ENCODE data around the gene SLC25A34.

The SLC25A34 gene

GRCh38 chr1:15770313-15770962 is 34.4 kb downstream of the SLC25A34 start:
- Histone ChIP-seq H3K4me3 (ENCODE audit: insufficient read depth, low read depth, low read length, poor library complexity, severe bottlenecking) (no peak overlapping the region), H3K36me3 (ENCODE audit: control insufficient read depth, insufficient read depth, low read length) (no peaks in the 10 kb centered on the region), H3K9me3 (ENCODE audit: control insufficient read depth, low read length) (no peaks in the 10 kb centered on the region), H3K27me3 (replicated peaks; ENCODE audit: control insufficient read depth, insufficient read depth, low read length, poor library complexity, severe bottlenecking) (peaks cover 6% of the 10 kb centered on the region), H3K27ac (ENCODE audit: insufficient read depth, low read length, poor library complexity, severe bottlenecking) (no peak overlapping the region), H3K4me1 (ENCODE audit: control insufficient read depth, insufficient read depth, low read length, poor library complexity, severe bottlenecking) (no peaks in the 10 kb centered on the region)
- no peak for DNase-seq

- DNase-seq: no peak
- no peaks in the 10 kb centered on the region for H3K4me1 ChIP-seq (ENCODE audit: control insufficient read depth, insufficient read depth, low read length, poor library complexity, severe bottlenecking)
- H3K36me3 ChIP-seq (ENCODE audit: control insufficient read depth, insufficient read depth, low read length): no peaks in the 10 kb centered on the region
- peaks cover 6% of the 10 kb centered on the region for H3K27me3 ChIP-seq (replicated peaks; ENCODE audit: control insufficient read depth, insufficient read depth, low read length, poor library complexity, severe bottlenecking)
- H3K4me3 ChIP-seq (ENCODE audit: insufficient read depth, low read depth, low read length, poor library complexity, severe bottlenecking): no peak overlapping the region
- H3K27ac ChIP-seq (ENCODE audit: insufficient read depth, low read length, poor library complexity, severe bottlenecking): no peak overlapping the region
- no peaks in the 10 kb centered on the region for H3K9me3 ChIP-seq (ENCODE audit: control insufficient read depth, low read length)
These were observed 35.9 kb downstream of the SLC25A34 start for GRCh38 chr1:15771836-15772515.

GRCh38 chr1:15775706-15776105 is 39.6 kb downstream of the SLC25A34 start:
- DNase-seq: no peak
- Histone ChIP-seq H3K27me3 (replicated peaks; ENCODE audit: control insufficient read depth, insufficient read depth, low read length, poor library complexity, severe bottlenecking) (peaks cover 6% of the 10 kb centered on the region), H3K4me1 (ENCODE audit: control insufficient read depth, insufficient read depth, low read length, poor library complexity, severe bottlenecking) (no peaks in the 10 kb centered on the region), H3K4me3 (ENCODE audit: insufficient read depth, low read depth, low read length, poor library complexity, severe bottlenecking) (no peak overlapping the region), H3K27ac (ENCODE audit: insufficient read depth, low read length, poor library complexity, severe bottlenecking) (no peak overlapping the region), H3K36me3 (ENCODE audit: control insufficient read depth, insufficient read depth, low read length) (no peaks in the 10 kb centered on the region), H3K9me3 (ENCODE audit: control insufficient read depth, low read length) (no peaks in the 10 kb centered on the region)

GRCh38 chr1:15777909-15778707 is 42.0 kb downstream of the SLC25A34 start:
- DNase-seq: no peak
- H3K27ac ChIP-seq (ENCODE audit: insufficient read depth, low read length, poor library complexity, severe bottlenecking): no peak overlapping the region
- H3K9me3 ChIP-seq (ENCODE audit: control insufficient read depth, low read length): no peaks in the 10 kb centered on the region
- H3K4me3 ChIP-seq (ENCODE audit: insufficient read depth, low read depth, low read length, poor library complexity, severe bottlenecking): no peak overlapping the region
- no peaks in the 10 kb centered on the region for H3K27me3 ChIP-seq (replicated peaks; ENCODE audit: control insufficient read depth, insufficient read depth, low read length, poor library complexity, severe bottlenecking)
- no peaks in the 10 kb centered on the region for H3K36me3 ChIP-seq (ENCODE audit: control insufficient read depth, insufficient read depth, low read length)
- no peaks in the 10 kb centered on the region for H3K4me1 ChIP-seq (ENCODE audit: control insufficient read depth, insufficient read depth, low read length, poor library complexity, severe bottlenecking)

- DNase-seq: no peak
- H3K27ac ChIP-seq (ENCODE audit: insufficient read depth, low read length, poor library complexity, severe bottlenecking): no peak overlapping the region
- peaks cover 4% of the 10 kb centered on the region for H3K27me3 ChIP-seq (replicated peaks; ENCODE audit: control insufficient read depth, insufficient read depth, low read length, poor library complexity, severe bottlenecking)
- H3K4me3 ChIP-seq (ENCODE audit: insufficient read depth, low read depth, low read length, poor library complexity, severe bottlenecking): no peak overlapping the region
- no peaks in the 10 kb centered on the region for H3K9me3 ChIP-seq (ENCODE audit: control insufficient read depth, low read length)
- no peaks in the 10 kb centered on the region for H3K4me1 ChIP-seq (ENCODE audit: control insufficient read depth, insufficient read depth, low read length, poor library complexity, severe bottlenecking)
- H3K36me3 ChIP-seq (ENCODE audit: control insufficient read depth, insufficient read depth, low read length): no peaks in the 10 kb centered on the region
These were observed 49.6 kb downstream of the SLC25A34 start for GRCh38 chr1:15785683-15786082.

GRCh38 chr1:15786581-15786980 is 50.5 kb downstream of the SLC25A34 start:
- H3K9me3 ChIP-seq (ENCODE audit: control insufficient read depth, low read length): no peaks in the 10 kb centered on the region
- peaks cover 4% of the 10 kb centered on the region for H3K27me3 ChIP-seq (replicated peaks; ENCODE audit: control insufficient read depth, insufficient read depth, low read length, poor library complexity, severe bottlenecking)
- no peaks in the 10 kb centered on the region for H3K4me1 ChIP-seq (ENCODE audit: control insufficient read depth, insufficient read depth, low read length, poor library complexity, severe bottlenecking)
- no peak overlapping the region for H3K27ac ChIP-seq (ENCODE audit: insufficient read depth, low read length, poor library complexity, severe bottlenecking)
- DNase-seq: no peak
- H3K4me3 ChIP-seq (ENCODE audit: insufficient read depth, low read depth, low read length, poor library complexity, severe bottlenecking): no peak overlapping the region
- H3K36me3 ChIP-seq (ENCODE audit: control insufficient read depth, insufficient read depth, low read length): no peaks in the 10 kb centered on the region

GRCh38 chr1:15788624-15789301 is 52.7 kb downstream of the SLC25A34 start:
- no peak overlapping the region for H3K27ac ChIP-seq (ENCODE audit: insufficient read depth, low read length, poor library complexity, severe bottlenecking)
- no peak for DNase-seq
- H3K4me1 ChIP-seq (ENCODE audit: control insufficient read depth, insufficient read depth, low read length, poor library complexity, severe bottlenecking): no peaks in the 10 kb centered on the region
- H3K9me3 ChIP-seq (ENCODE audit: control insufficient read depth, low read length): no peaks in the 10 kb centered on the region
- H3K27me3 ChIP-seq (replicated peaks; ENCODE audit: control insufficient read depth, insufficient read depth, low read length, poor library complexity, severe bottlenecking): peaks cover 4% of the 10 kb centered on the region
- no peaks in the 10 kb centered on the region for H3K36me3 ChIP-seq (ENCODE audit: control insufficient read depth, insufficient read depth, low read length)
- H3K4me3 ChIP-seq (ENCODE audit: insufficient read depth, low read depth, low read length, poor library complexity, severe bottlenecking): no peak overlapping the region

All from effector memory CD4-positive, alpha-beta T cell (primary cell).